ENCODE results near the gene VIL1. TPM values are rescaled to one million over a fixed set of nuclear protein-coding genes. Genes with fewer than 3 reads are reported as not detected.

VIL1 gene
- not detected in 2 replicates for total RNA-seq (2021)
- percentile 3 among the genes with signal in this experiment for Bru-seq, nascent RNA
- BruChase-seq, experiment 1, labeled RNA remaining after a 2-hour chase: percentile 11 among the genes with signal in this experiment
- percentile 5 among the genes with signal in this experiment for BruChase-seq, experiment 2, labeled RNA remaining after a 6-hour chase
- long read RNA-seq: 0 reads

DNA sequence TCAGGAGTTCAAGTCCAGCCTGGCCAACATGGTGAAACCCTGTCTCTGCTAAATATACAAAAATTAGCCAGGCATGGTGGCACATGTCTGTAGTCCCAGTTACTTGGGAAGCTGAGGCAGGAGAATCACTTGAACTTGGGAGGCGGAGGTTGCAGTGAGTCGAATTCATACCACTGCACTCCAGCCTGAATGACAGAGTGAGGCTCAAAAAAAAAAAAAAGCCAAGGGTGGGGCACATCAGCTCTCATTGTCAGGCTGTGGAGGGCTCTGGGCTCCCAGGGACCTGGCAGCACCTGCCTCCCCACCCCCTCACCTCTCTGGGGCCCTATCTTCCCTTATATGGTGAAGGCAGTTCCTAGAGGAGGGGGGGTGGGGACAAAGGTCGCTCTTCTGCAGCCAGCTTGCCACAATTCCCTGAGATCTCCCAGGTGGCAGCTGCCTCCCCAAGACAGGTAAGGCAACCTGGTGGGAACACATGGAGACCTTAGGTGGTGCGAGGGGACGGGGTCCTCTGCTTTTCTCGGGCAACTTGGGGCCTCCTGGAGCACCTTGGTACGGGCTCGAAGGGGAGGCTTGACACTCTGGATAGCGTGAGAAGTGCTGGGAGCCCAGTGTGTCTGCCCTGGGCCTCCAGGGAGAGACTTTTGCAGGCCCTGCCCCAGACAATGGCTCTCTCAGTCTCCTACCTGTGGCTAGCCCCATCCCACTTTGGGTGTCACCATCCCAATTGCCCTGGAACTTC lies at the start of gene VIL1:
Gene VIL1 (plus strand): TSS at position 407 of the 742 bp plus-strand sequence. CDS start 4,656 bp downstream, outside the sequence.
- H3K27ac ChIP-seq: no peak within 1 kb of the TSS
- no peaks in the 10 kb centered on the region for H3K36me3 ChIP-seq (ENCODE audit: low read depth)
- ChIA-PET CTCF (no interaction called here), POLR2A (ENCODE audit: unreplicated experiment) (no interaction called here)
- H3K9me3 ChIP-seq (ENCODE audit: insufficient read depth, low read depth): no peaks in the 10 kb centered on the region
- no peak within 1 kb of the TSS for H2AFZ ChIP-seq
- no peaks in the 10 kb centered on the region; the same call in 1 of the 2 replicates for H3F3A ChIP-seq (ENCODE audit: insufficient read depth, low read depth)
- BruUV-seq (replicated peaks): no TSS peak
- no peak for DNase-seq
- H3K79me2 ChIP-seq (ENCODE audit: low read depth): no peaks in the 10 kb centered on the region
- no peaks in the 10 kb centered on the region for H4K20me1 ChIP-seq (ENCODE audit: insufficient read depth)
- TF ChIP-seq, protein P1, sequence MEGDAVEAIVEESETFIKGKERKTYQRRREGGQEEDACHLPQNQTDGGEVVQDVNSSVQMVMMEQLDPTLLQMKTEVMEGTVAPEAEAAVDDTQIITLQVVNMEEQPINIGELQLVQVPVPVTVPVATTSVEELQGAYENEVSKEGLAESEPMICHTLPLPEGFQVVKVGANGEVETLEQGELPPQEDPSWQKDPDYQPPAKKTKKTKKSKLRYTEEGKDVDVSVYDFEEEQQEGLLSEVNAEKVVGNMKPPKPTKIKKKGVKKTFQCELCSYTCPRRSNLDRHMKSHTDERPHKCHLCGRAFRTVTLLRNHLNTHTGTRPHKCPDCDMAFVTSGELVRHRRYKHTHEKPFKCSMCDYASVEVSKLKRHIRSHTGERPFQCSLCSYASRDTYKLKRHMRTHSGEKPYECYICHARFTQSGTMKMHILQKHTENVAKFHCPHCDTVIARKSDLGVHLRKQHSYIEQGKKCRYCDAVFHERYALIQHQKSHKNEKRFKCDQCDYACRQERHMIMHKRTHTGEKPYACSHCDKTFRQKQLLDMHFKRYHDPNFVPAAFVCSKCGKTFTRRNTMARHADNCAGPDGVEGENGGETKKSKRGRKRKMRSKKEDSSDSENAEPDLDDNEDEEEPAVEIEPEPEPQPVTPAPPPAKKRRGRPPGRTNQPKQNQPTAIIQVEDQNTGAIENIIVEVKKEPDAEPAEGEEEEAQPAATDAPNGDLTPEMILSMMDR (conservative IDR thresholded peaks at IDR 0.05): no peak
- no peak for TF ChIP-seq EZH2 (IDR thresholded peaks at IDR 0.05; ENCODE audit: low read depth)
- H3K27me3 ChIP-seq (ENCODE audit: insufficient read depth, low read depth): no peaks in the 10 kb centered on the region
- H3K4me3 ChIP-seq: no peak within 1 kb of the TSS
- intact Hi-C loops (cut with micrococcal nuclease; ENCODE audit: unreplicated experiment): no loop called here
- no peak within 1 kb of the TSS for H3K4me2 ChIP-seq
- H3K9me2 ChIP-seq (ENCODE audit: insufficient read depth): no peaks in the 10 kb centered on the region
- H3K4me1 ChIP-seq (replicated peaks; ENCODE audit: insufficient read depth): no peaks in the 10 kb centered on the region

GRCh38 chr2:218369330-218369729 lies 49.6 kb upstream of the VIL1 start:
- no TSS peak for BruUV-seq (replicated peaks)
- TF ChIP-seq, protein P1 (conservative IDR thresholded peaks at IDR 0.05): no peak
- TF ChIP-seq EZH2 (IDR thresholded peaks at IDR 0.05; ENCODE audit: low read depth): no peak
- ChIA-PET CTCF (no interaction called here), POLR2A (ENCODE audit: unreplicated experiment) (interaction anchor here (0.5 to 0.6 kb wide), 2 partner anchors 57 to 528 kb away, joined by 3 to 4 read pairs; no protein-coding TSS in a partner anchor)
- DNase-seq: no peak
- intact Hi-C loops (cut with micrococcal nuclease; ENCODE audit: unreplicated experiment): no loop called here
- H3K79me2 ChIP-seq (ENCODE audit: low read depth): no peaks in the 10 kb centered on the region
- H2AFZ ChIP-seq: no peak overlapping the region
- no peak overlapping the region for H3K4me2 ChIP-seq
- H3K4me1 ChIP-seq (replicated peaks; ENCODE audit: insufficient read depth): no peaks in the 10 kb centered on the region; the same call in 1 of the 2 replicates
- H3K27me3 ChIP-seq (ENCODE audit: insufficient read depth, low read depth): no peaks in the 10 kb centered on the region
- H3K4me3 ChIP-seq: no peak overlapping the region
- H4K20me1 ChIP-seq (ENCODE audit: insufficient read depth): no peaks in the 10 kb centered on the region
- peaks cover 11% of the 10 kb centered on the region for H3F3A ChIP-seq (ENCODE audit: insufficient read depth, low read depth)
- H3K9me3 ChIP-seq (ENCODE audit: insufficient read depth, low read depth): no peaks in the 10 kb centered on the region
- no peak overlapping the region for H3K27ac ChIP-seq
- no peaks in the 10 kb centered on the region for H3K9me2 ChIP-seq (ENCODE audit: insufficient read depth)
- H3K36me3 ChIP-seq (ENCODE audit: low read depth): no peaks in the 10 kb centered on the region

- H3K36me3 ChIP-seq (ENCODE audit: low read depth): no peaks in the 10 kb centered on the region
- no peak for DNase-seq
- CTCF ChIA-PET: no interaction called here
- TF ChIP-seq EZH2 (IDR thresholded peaks at IDR 0.05; ENCODE audit: low read depth): no peak
- no peaks in the 10 kb centered on the region for H3K27me3 ChIP-seq (ENCODE audit: insufficient read depth, low read depth)
- no peak overlapping the region for H3K4me2 ChIP-seq
- BruUV-seq (replicated peaks): no TSS peak
- no peak overlapping the region for H2AFZ ChIP-seq
- no peaks in the 10 kb centered on the region for H3K9me2 ChIP-seq (ENCODE audit: insufficient read depth)
- H3K27ac ChIP-seq: no peak overlapping the region
- POLR2A ChIA-PET (ENCODE audit: unreplicated experiment): no interaction called here
- H3K9me3 ChIP-seq (ENCODE audit: insufficient read depth, low read depth): no peaks in the 10 kb centered on the region
- H3K79me2 ChIP-seq (ENCODE audit: low read depth): no peaks in the 10 kb centered on the region
- H3K4me1 ChIP-seq (replicated peaks; ENCODE audit: insufficient read depth): no peaks in the 10 kb centered on the region; the same call in 1 of the 2 replicates
- intact Hi-C loops (cut with micrococcal nuclease; ENCODE audit: unreplicated experiment): no loop called here
- peaks cover 11% of the 10 kb centered on the region for H3F3A ChIP-seq (ENCODE audit: insufficient read depth, low read depth)
- H3K4me3 ChIP-seq: no peak overlapping the region
- H4K20me1 ChIP-seq (ENCODE audit: insufficient read depth): no peaks in the 10 kb centered on the region
These were observed 48.4 kb upstream of the VIL1 start for GRCh38 chr2:218370410-218371063.
